HEK293 (cell line): ENCODE measurements around the gene MAPT.

ENCODE experiments used
- CTCF ChIA-PET: fragments of 350-600 bp; formaldehyde crosslinking; extraction: SDS; loops from one replicate; lab custom pipeline; 2021; ENCODE audit warnings: antibody characterized with exemption; lab: Yijun Ruan, JAX
- POLR2A ChIA-PET: fragments of 300-600 bp; formaldehyde crosslinking; extraction: SDS; loops from one replicate; lab custom pipeline; 2020; ENCODE audit warnings: antibody characterized with exemption, inconsistent platforms; lab: Yijun Ruan, JAX
- H3K27ac ChIP-seq: fragments of 200-500 bp; sonication (Bioruptor generic); 2 replicates; pipeline ENCODE4 v1.5.1; 2014; ENCODE audit warnings: low read depth, low read length, control low read depth, inconsistent platforms; ENCODE audit errors: extremely low read depth
- H3K36me3 ChIP-seq, 2 experiments: fragments of 200-500 bp in 1 of 2; sonication (Bioruptor generic) in 1 of 2; 1 replicate in 1 of 2; 2 replicates in 1 of 2; pipeline ENCODE4 v1.5.1; 2014 to 2017; ENCODE audit warnings: inconsistent platforms in 2 of 2, low read length in 2 of 2; ENCODE audit not compliant: control insufficient read depth in 2 of 2, insufficient read depth in 1 of 2
- H3K4me1 ChIP-seq: fragments of 200-500 bp; sonication (Bioruptor generic); 2 replicates; pipeline ENCODE4 v1.5.1; 2014; ENCODE audit warnings: mild to moderate bottlenecking, low read length, inconsistent platforms; ENCODE audit not compliant: control insufficient read depth, insufficient read depth
- H3K4me3 ChIP-seq: 2 replicates; pipeline ENCODE4 v1.5.1; 2011; ENCODE audit warnings: low read depth, mild to moderate bottlenecking, control low read depth, low read length, moderate library complexity
- H3K9me3 ChIP-seq: fragments of 200-500 bp; sonication (Bioruptor generic); 2 replicates; pipeline ENCODE4 v1.5.1; 2014; ENCODE audit warnings: low read depth, low read length, inconsistent platforms; ENCODE audit not compliant: control insufficient read depth, insufficient read depth
- CTCF ChIP-seq: fragments of 450-650 bp; formaldehyde crosslinking; IDR thresholded peaks from 2 replicates; pipeline ENCODE4 v1.5.1; 2016; ENCODE audit warnings: missing biosample characterization, missing genetic modification characterization
- HOXA7 ChIP-seq: sonication (generic); formaldehyde crosslinking; IDR thresholded peaks from 2 replicates; pipeline ENCODE4 v1.8.1; 2022; ENCODE audit warnings: missing genetic modification reagents, borderline replicate concordance
- KLF16 ChIP-seq: fragments of 450-650 bp; formaldehyde crosslinking; IDR thresholded peaks from 2 replicates; pipeline ENCODE4 v1.5.1; 2017; ENCODE audit warnings: missing biosample characterization, missing genetic modification characterization
- OSR2 ChIP-seq: fragments of 450-650 bp; formaldehyde crosslinking; IDR thresholded peaks from 2 replicates; pipeline ENCODE4 v1.5.1; 2016; ENCODE audit warnings: missing biosample characterization, missing genetic modification characterization
- PBX3 ChIP-seq: sonication (generic); formaldehyde crosslinking; IDR thresholded peaks from 2 replicates; pipeline ENCODE4 v1.8.1; 2022; ENCODE audit warnings: mild to moderate bottlenecking, moderate library complexity, missing genetic modification reagents
- SCRT1 ChIP-seq: fragments of 450-650 bp; formaldehyde crosslinking; IDR thresholded peaks from 2 replicates; pipeline ENCODE4 v1.5.1; 2016; ENCODE audit warnings: missing biosample characterization, missing genetic modification characterization, borderline replicate concordance
- SCRT2 ChIP-seq: fragments of 450-650 bp; formaldehyde crosslinking; IDR thresholded peaks from 2 replicates; pipeline ENCODE4 v1.5.1; 2016; ENCODE audit warnings: missing biosample characterization, missing genetic modification characterization
- SP2 ChIP-seq: fragments of 450-650 bp; formaldehyde crosslinking; IDR thresholded peaks from 2 replicates; pipeline ENCODE4 v1.5.1; 2016; ENCODE audit warnings: missing biosample characterization, missing genetic modification characterization
- SP3 ChIP-seq: fragments of 450-650 bp; formaldehyde crosslinking; IDR thresholded peaks from 2 replicates; pipeline ENCODE4 v1.5.1; 2016; ENCODE audit warnings: missing biosample characterization, missing genetic modification characterization
- TRIM28 ChIP-seq: IDR thresholded peaks from 2 replicates; pipeline ENCODE4 v1.6.1; 2011; ENCODE audit warnings: low read length, control low read depth, borderline replicate concordance
- ZBTB1 ChIP-seq: fragments of 450-650 bp; formaldehyde crosslinking; IDR thresholded peaks from 2 replicates; pipeline ENCODE4 v1.5.1; 2016; ENCODE audit warnings: missing biosample characterization, missing genetic modification characterization
- ZFP37 ChIP-seq: fragments of 450-650 bp; formaldehyde crosslinking; IDR thresholded peaks from 2 replicates; pipeline ENCODE4 v1.5.1; 2016; ENCODE audit warnings: missing biosample characterization, missing genetic modification characterization
- ZNF10 ChIP-seq: fragments of 450-650 bp; formaldehyde crosslinking; IDR thresholded peaks from 2 replicates; pipeline ENCODE4 v1.5.1; 2017; ENCODE audit warnings: missing biosample characterization, missing genetic modification characterization
- ZNF148 ChIP-seq: fragments of 450-650 bp; formaldehyde crosslinking; IDR thresholded peaks from 2 replicates; pipeline ENCODE4 v1.5.0; 2017; ENCODE audit warnings: missing biosample characterization, missing genetic modification characterization, borderline replicate concordance
- ZNF211 ChIP-seq: fragments of 450-650 bp; formaldehyde crosslinking; IDR thresholded peaks from 2 replicates; pipeline ENCODE4 v1.5.1; 2016; ENCODE audit warnings: low read depth, missing biosample characterization, missing genetic modification characterization
- ZNF341 ChIP-seq: fragments of 450-650 bp; formaldehyde crosslinking; IDR thresholded peaks from 2 replicates; pipeline ENCODE4; 2016; ENCODE audit warnings: low read depth, missing biosample characterization, missing genetic modification characterization
- ZNF488 ChIP-seq: fragments of 450-650 bp; formaldehyde crosslinking; IDR thresholded peaks from 2 replicates; pipeline ENCODE4 v1.5.1; 2016; ENCODE audit warnings: missing biosample characterization, missing genetic modification characterization
- ZNF501 ChIP-seq: fragments of 450-650 bp; formaldehyde crosslinking; IDR thresholded peaks from 2 replicates; pipeline ENCODE4 v1.5.1; 2016; ENCODE audit warnings: missing biosample characterization, missing genetic modification characterization
- ZNF514 ChIP-seq: fragments of 450-650 bp; formaldehyde crosslinking; IDR thresholded peaks from 2 replicates; pipeline ENCODE4 v1.5.1; 2016; ENCODE audit warnings: missing biosample characterization, missing genetic modification characterization
- ZNF530 ChIP-seq: fragments of 450-650 bp; formaldehyde crosslinking; IDR thresholded peaks from 2 replicates; pipeline ENCODE4 v1.5.1; 2016; ENCODE audit warnings: low read depth, missing biosample characterization, missing genetic modification characterization
- ZNF560 ChIP-seq: fragments of 450-650 bp; formaldehyde crosslinking; IDR thresholded peaks from 2 replicates; pipeline ENCODE4 v1.5.1; 2017; ENCODE audit warnings: missing biosample characterization, missing genetic modification characterization, borderline replicate concordance
- ZNF626 ChIP-seq: fragments of 450-650 bp; sonication (Bioruptor Pico); formaldehyde crosslinking; IDR thresholded peaks from 2 replicates; pipeline ENCODE4 v1.5.1; 2018; ENCODE audit warnings: missing biosample characterization, missing genetic modification characterization, inconsistent platforms
- ZNF76 ChIP-seq: fragments of 450-650 bp; formaldehyde crosslinking; IDR thresholded peaks from 2 replicates; pipeline ENCODE4; 2016; ENCODE audit warnings: low read depth, missing biosample characterization, missing genetic modification characterization, borderline replicate concordance

Gene MAPT

GRCh38 chr17:45970659-45971058 lies 76.3 kb downstream of the MAPT start:
- ChIA-PET POLR2A (no interaction called here), CTCF (interaction anchor here (1.0 to 1.8 kb wide), 2 partner anchors 9 to 22 kb away, joined by 5 to 10 read pairs; no protein-coding TSS in a partner anchor)
- TF ChIP-seq ZNF211 (tag by site-specific recombination) (no peak), ZFP37 (tag by site-specific recombination) (no peak), ZNF514 (tag by site-specific recombination) (no peak), ZNF488 (tag by site-specific recombination) (no peak), ZBTB1 (tag by site-specific recombination) (no peak), ZNF530 (tag by site-specific recombination) (no peak)
- Histone ChIP-seq H3K27ac (no peak overlapping the region), H3K4me3 (no peak overlapping the region), H3K9me3 (no peaks in the 10 kb centered on the region), H3K36me3 (no peaks in the 10 kb centered on the region), H3K4me1 (no peaks in the 10 kb centered on the region)

- Histone ChIP-seq H3K4me3 (no peak overlapping the region), H3K27ac (no peak overlapping the region), H3K9me3 (no peaks in the 10 kb centered on the region), H3K4me1 (no peaks in the 10 kb centered on the region), H3K36me3 (no peaks in the 10 kb centered on the region)
- TF ChIP-seq ZNF560 (tag by site-specific recombination): no peak
- TF ChIP-seq SP3 (tag by site-specific recombination): no peak
- no peak for TF ChIP-seq HOXA7
- TF ChIP-seq ZNF10 (tag by site-specific recombination): no peak
- no peak for TF ChIP-seq PBX3 (CRISPR knock-in tag)
- no peak for TF ChIP-seq ZNF501 (tag by site-specific recombination)
- no peak for TF ChIP-seq CTCF (tag by site-specific recombination)
- TF ChIP-seq SP2: no peak
- TF ChIP-seq ZNF341 (tag by site-specific recombination): no peak
- no peak for TF ChIP-seq SCRT2 (tag by site-specific recombination)
- no peak for TF ChIP-seq TRIM28
- TF ChIP-seq ZNF148 (tag by site-specific recombination): no peak
- TF ChIP-seq KLF16 (tag by site-specific recombination): no peak
- TF ChIP-seq SCRT1 (tag by site-specific recombination): no peak
- TF ChIP-seq OSR2 (tag by site-specific recombination): no peak
- no peak for TF ChIP-seq ZNF76
- no peak for TF ChIP-seq ZNF626 (tag by site-specific recombination)
- POLR2A ChIA-PET: no interaction called here
- CTCF ChIA-PET: interaction anchor here (0.6 to 1.8 kb wide), 5 partner anchors 8 to 306 kb away, joined by 3 to 10 read pairs (median 5); no protein-coding TSS in a partner anchor
Observed at GRCh38 chr17:45971698-45972141, 77.4 kb downstream of the MAPT start.
